OCI-LY1 (cell line): ENCODE results near the gene ZNF277.
A peak's percentile ranks its signal among the peaks of the same experiment; 100 is the strongest.

ENCODE experiments used
- H2AFZ ChIP-seq: fragments of 200-600 bp; sonication (generic), shearing (Covaris generic); 2 replicates; pipeline ENCODE4 v1.6.0; 2014; ENCODE audit warnings: antibody characterized with exemption, mild to moderate bottlenecking, low read length
- H3F3A ChIP-seq: fragments of 200-600 bp; sonication (generic), shearing (Covaris generic); 2 replicates; pipeline ENCODE4 v1.6.0; 2014; ENCODE audit warnings: mild to moderate bottlenecking, antibody characterized with exemption, low read length, moderate library complexity; ENCODE audit not compliant: insufficient read depth
- H3K27ac ChIP-seq: fragments of 200-600 bp; sonication (generic); 2 replicates; pipeline ENCODE4 v1.5.1; 2014; ENCODE audit warnings: low read length, mixed run types, mild to moderate bottlenecking, low read depth; ENCODE audit not compliant: poor library complexity, severe bottlenecking
- H3K27me3 ChIP-seq: fragments of 200-600 bp; sonication (generic); 2 replicates; pipeline ENCODE4 v1.6.0; 2014; ENCODE audit warnings: antibody characterized with exemption, mild to moderate bottlenecking, low read length, moderate library complexity; ENCODE audit not compliant: insufficient read depth
- H3K36me3 ChIP-seq: fragments of 200-600 bp; sonication (generic); 2 replicates; pipeline ENCODE4 v1.6.1; 2014; ENCODE audit warnings: mild to moderate bottlenecking, antibody characterized with exemption, low read length, moderate library complexity, mixed read lengths; ENCODE audit not compliant: insufficient read depth
- H3K4me1 ChIP-seq: fragments of 200-600 bp; sonication (generic); 2 replicates; pipeline ENCODE4 v1.5.1; 2014; ENCODE audit warnings: mild to moderate bottlenecking, low read length, moderate library complexity; ENCODE audit not compliant: insufficient read depth, severe bottlenecking
- H3K4me2 ChIP-seq: fragments of 200-600 bp; sonication (generic), shearing (Covaris generic); 2 replicates; pipeline ENCODE4 v1.6.1; 2014; ENCODE audit warnings: low read length
- H3K4me3 ChIP-seq: fragments of 200-600 bp; sonication (generic); 2 replicates; pipeline ENCODE4 v1.5.1; 2014; ENCODE audit warnings: low read length, low read depth, mild to moderate bottlenecking, mixed read lengths; ENCODE audit not compliant: poor library complexity, severe bottlenecking
- H3K79me2 ChIP-seq: fragments of 200-600 bp; shearing (Covaris generic); 2 replicates; pipeline ENCODE4 v1.6.1; 2016; ENCODE audit warnings: mixed run types, low read length, mixed read lengths; ENCODE audit not compliant: insufficient read depth
- H3K9ac ChIP-seq: fragments of 200-600 bp; sonication (generic), shearing (Covaris generic); 2 replicates; pipeline ENCODE4 v1.6.1; 2014; ENCODE audit warnings: mild to moderate bottlenecking, low read length, mixed read lengths
- H3K9me2 ChIP-seq: fragments of 200-600 bp; sonication (generic), shearing (Covaris generic); 2 replicates; pipeline ENCODE4 v1.6.1; 2014; ENCODE audit warnings: low read depth, mild to moderate bottlenecking, low read length, mixed read lengths
- H3K9me3 ChIP-seq: fragments of 200-600 bp; shearing (Covaris generic); 2 replicates; pipeline ENCODE4 v1.6.1; 2014; ENCODE audit warnings: low read length, mixed read lengths
- H4K20me1 ChIP-seq: fragments of 200-600 bp; sonication (generic), shearing (Covaris generic); 2 replicates; pipeline ENCODE4 v1.6.0; 2016; ENCODE audit warnings: mild to moderate bottlenecking, low read length; ENCODE audit not compliant: insufficient read depth
- CTCF ChIP-seq: fragments of 200-600 bp; sonication (generic), shearing (Covaris generic); IDR thresholded peaks from 2 replicates; pipeline ENCODE4 v1.5.1; 2017; ENCODE audit warnings: mild to moderate bottlenecking, antibody characterized with exemption, low read length, moderate library complexity, mixed read lengths
- EZH2 ChIP-seq: fragments of 200-600 bp; sonication (generic), shearing (Covaris generic); IDR thresholded peaks from 2 replicates; pipeline ENCODE4 v1.8.0; 2017; ENCODE audit warnings: borderline replicate concordance, mixed run types, mild to moderate bottlenecking, antibody characterized with exemption, low read length, moderate library complexity, mixed read lengths

Gene ZNF277

GRCh38 chr7:112357136-112357535 is 150.6 kb downstream of the ZNF277 start:
- Histone ChIP-seq H3K9me2 (no peaks in the 10 kb centered on the region), H3K27ac (no peak overlapping the region), H3K4me1 (no peaks in the 10 kb centered on the region), H2AFZ (no peak overlapping the region), H3K9ac (no peak overlapping the region), H3K9me3 (0 out of 2 replicates have a peak, but pooled peaks cover 5% of the 10 kb centered on the region), H3K36me3 (no peaks in the 10 kb centered on the region), H3F3A (no peaks in the 10 kb centered on the region), H3K4me2 (no peak overlapping the region), H3K27me3 (no peaks in the 10 kb centered on the region), H3K4me3 (no peak overlapping the region), H3K79me2 (no peaks in the 10 kb centered on the region), H4K20me1 (no peaks in the 10 kb centered on the region)
- TF ChIP-seq CTCF, result peak; percentile 39
- TF ChIP-seq EZH2, result no peak

DNA sequence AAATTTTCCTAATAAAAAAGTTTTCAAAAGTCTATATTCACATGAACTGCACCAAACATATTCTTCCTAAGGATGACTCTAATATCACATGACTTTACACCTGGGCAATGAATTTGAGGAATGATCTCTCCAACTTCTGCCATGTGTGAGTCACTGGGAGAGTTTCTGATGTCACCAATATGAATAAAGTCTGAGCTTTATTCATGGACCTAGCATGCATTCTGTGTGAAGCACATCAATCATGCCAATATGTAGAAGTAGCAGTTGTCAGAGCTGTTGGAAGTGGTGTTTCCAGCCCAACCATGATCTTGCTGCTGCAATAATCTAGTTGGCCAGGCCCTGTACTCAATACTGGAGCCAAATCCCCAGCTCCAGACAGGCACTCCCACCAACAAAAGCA is 152.0 kb downstream of the ZNF277 start:
- H3K4me2 ChIP-seq, result no peak overlapping the region
- TF ChIP-seq EZH2 (no peak), CTCF (no peak)

GRCh38 chr7:112359086-112359485 is 152.6 kb downstream of the ZNF277 start:
- no peak overlapping the region for H3K4me2 ChIP-seq
- H2AFZ ChIP-seq, result no peak overlapping the region
- no peak for TF ChIP-seq EZH2
- no peak for TF ChIP-seq CTCF
- no peaks in the 10 kb centered on the region for H3F3A ChIP-seq
- no peak overlapping the region for H3K9ac ChIP-seq
- no peaks in the 10 kb centered on the region for H3K36me3 ChIP-seq
- H3K4me1 ChIP-seq, result peaks cover 6% of the 10 kb centered on the region
- H3K9me3 ChIP-seq, result 0 out of 2 replicates have a peak, but pooled peaks cover 5% of the 10 kb centered on the region
- no peaks in the 10 kb centered on the region for H3K79me2 ChIP-seq
- no peak overlapping the region for H3K27ac ChIP-seq
- no peaks in the 10 kb centered on the region for H3K9me2 ChIP-seq
- no peak overlapping the region for H3K4me3 ChIP-seq
- H3K27me3 ChIP-seq, result no peaks in the 10 kb centered on the region
- H4K20me1 ChIP-seq, result no peaks in the 10 kb centered on the region

More for the DNA sequence above, 152.0 kb downstream of the ZNF277 start:
- H3K36me3 ChIP-seq, result no peaks in the 10 kb centered on the region
- no peak overlapping the region for H3K9ac ChIP-seq
- no peaks in the 10 kb centered on the region for H4K20me1 ChIP-seq
- no peaks in the 10 kb centered on the region for H3K9me2 ChIP-seq
- H3F3A ChIP-seq, result no peaks in the 10 kb centered on the region
- H3K4me3 ChIP-seq, result no peak overlapping the region
- 0 out of 2 replicates have a peak, but pooled peaks cover 5% of the 10 kb centered on the region for H3K9me3 ChIP-seq
- H2AFZ ChIP-seq, result no peak overlapping the region
- no peaks in the 10 kb centered on the region for H3K79me2 ChIP-seq
- H3K27ac ChIP-seq, result no peak overlapping the region
- no peaks in the 10 kb centered on the region for H3K27me3 ChIP-seq
- peaks cover 6% of the 10 kb centered on the region for H3K4me1 ChIP-seq
